Omental fat pad (tissue), 4 donors: ENCODE results near the gene MED9. TPM values are rescaled to one million over a fixed set of nuclear protein-coding genes. Genes with fewer than 3 reads are reported as not detected.

Source experiments
- ATAC-seq: fragments of 150-250 bp; one replicate; pipeline ENCODE4 v1.9.1; 2016; ENCODE audit warnings: mild to moderate bottlenecking, moderate library complexity; ENCODE audit not compliant: low FRiP score
- DNase-seq: peaks from one replicate; pipeline ENCODE4 v3.0.0-alpha.2; 2019; ENCODE audit warnings: low spot score
- CTCF ChIP-seq, 3 donors: fragments of 450-650 bp; IDR thresholded peaks; one replicate each; pipeline ENCODE4 v1.5.1; 2016 to 2017; ENCODE audit warnings: antibody characterized with exemption in 3 of 3, mild to moderate bottlenecking in 3 of 3, moderate library complexity in 2 of 3
- total RNA-seq, 4 donors: library from RNA; depleted of rRNA; stranded (reverse); fragments of >200 nt; gene quantifications; one replicate each; pipeline ENCODE4 v1.1.0, GENCODE V29; 2016

MED9 gene
- total RNA-seq, 4 donors from 2014 or later = 11.5 to 26.2 (median 16.2) TPM

- ATAC-seq = no peak
- DNase-seq = no peak
- no peak for TF ChIP-seq CTCF (IDR thresholded peaks at IDR 0.05)
Measured at GRCh38 chr17:17518014-17518413, 41.2 kb downstream of the MED9 start.

- DNase-seq (no peak), ATAC-seq (no peak)
- no peak for TF ChIP-seq CTCF (IDR thresholded peaks at IDR 0.05)
Measured at GRCh38 chr17:17518951-17519350, 42.2 kb downstream of the MED9 start.

GRCh38 chr17:17519886-17520285 lies 43.1 kb downstream of the MED9 start:
- TF ChIP-seq CTCF (IDR thresholded peaks at IDR 0.05) = no peak
- DNase-seq (no peak), ATAC-seq (no peak)

- no peak for DNase-seq
- ATAC-seq = no peak
- no peak for TF ChIP-seq CTCF (IDR thresholded peaks at IDR 0.05)
Measured at GRCh38 chr17:17520599-17521232, 43.9 kb downstream of the MED9 start.

- ATAC-seq (no peak), DNase-seq (no peak)
- no peak for TF ChIP-seq CTCF (IDR thresholded peaks at IDR 0.05)
Measured at GRCh38 chr17:17523001-17523730, 46.4 kb downstream of the MED9 start.

GRCh38 chr17:17523731-17524490 lies 47.1 kb downstream of the MED9 start:
- ATAC-seq = no peak
- no peak for TF ChIP-seq CTCF (IDR thresholded peaks at IDR 0.05)
- DNase-seq = no peak
